Fibroblast of pulmonary artery (primary cell): ENCODE measurements around the gene S1PR2.

Source experiments
- DNase-seq: peaks from one replicate; pipeline ENCODE4 v3.0.0-alpha.2; 2010; ENCODE audit warnings: low read depth
- H3K4me3 ChIP-seq: replicated peaks from 2 replicates; pipeline ENCODE4 v1.5.1; 2011; ENCODE audit warnings: low read depth, mild to moderate bottlenecking, control low read depth, low read length, moderate library complexity
- CTCF ChIP-seq: IDR thresholded peaks from 2 replicates; pipeline ENCODE4 v1.5.1; 2011; ENCODE audit warnings: mild to moderate bottlenecking, control low read depth, low read length, inconsistent platforms; ENCODE audit errors: missing control alignments

Gene S1PR2

GRCh38 chr19:10211691-10212090 is 19.4 kb downstream of the S1PR2 start:
- H3K4me3 ChIP-seq: no peak overlapping the region
- TF ChIP-seq CTCF: no peak
- DNase-seq: no peak

GRCh38 chr19:10211061-10211460 is 20.1 kb downstream of the S1PR2 start:
- H3K4me3 ChIP-seq: no peak overlapping the region
- no peak for TF ChIP-seq CTCF
- no peak for DNase-seq

GRCh38 chr19:10209315-10209714 is 21.8 kb downstream of the S1PR2 start:
- DNase-seq: peak; percentile 62
- no peak for TF ChIP-seq CTCF

GRCh38 chr19:10207026-10207425 is 24.1 kb downstream of the S1PR2 start:
- no peak overlapping the region for H3K4me3 ChIP-seq
- no peak for TF ChIP-seq CTCF
- no peak for DNase-seq

More at GRCh38 chr19:10209315-10209714, 21.8 kb downstream of the S1PR2 start:
- H3K4me3 ChIP-seq: no peak overlapping the region

- no peak for TF ChIP-seq CTCF
- DNase-seq: peak; percentile 63
- no peak overlapping the region for H3K4me3 ChIP-seq
Observed at GRCh38 chr19:10206226-10206885, 24.8 kb downstream of the S1PR2 start.

- no peak overlapping the region for H3K4me3 ChIP-seq
- no peak for DNase-seq
- no peak for TF ChIP-seq CTCF
Observed at GRCh38 chr19:10205636-10206035, 25.5 kb downstream of the S1PR2 start.

- no peak for DNase-seq
- no peak overlapping the region for H3K4me3 ChIP-seq
- TF ChIP-seq CTCF: no peak
Observed at GRCh38 chr19:10203686-10204085, 27.4 kb downstream of the S1PR2 start.
